Activated CD8-positive, alpha-beta memory T cell treated with anti-CD3 and anti-CD28 coated beads, Interleukin-2, amount 10 ng/mL, durations not matched to agents 7 days and 5 days (primary cell): ENCODE data around the gene CCSER1. TPM values are rescaled to one million over a fixed set of nuclear protein-coding genes. Genes with fewer than 3 reads are reported as not detected.

Experiments
- ATAC-seq: fragments of 150-1000 bp; cut with Tn5 transposase; one replicate; pipeline ENCODE4 v1.10.0; 2021; ENCODE audit warnings: moderate library complexity
- CTCF ChIA-PET: fragments of 350-600 bp; sonication (Branson Sonifier 250); formaldehyde crosslinking; loops from one replicate; lab custom pipeline; 2021; ENCODE audit warnings: antibody characterized with exemption; lab: Charles Lee
- DNase-seq: peaks from one replicate; pipeline ENCODE4 v3.0.0-alpha.2; 2020
- H3K27ac Mint-ChIP-seq: one replicate; pipeline ENCODE4 v1.8.0; 2021; ENCODE audit warnings: mild to moderate bottlenecking, mixed read lengths
- H3K27me3 Mint-ChIP-seq: one replicate; pipeline ENCODE4 v1.8.0; 2021; ENCODE audit warnings: mixed read lengths
- H3K36me3 Mint-ChIP-seq: one replicate; pipeline ENCODE4 v1.8.0; 2021; ENCODE audit warnings: mild to moderate bottlenecking, mixed read lengths
- H3K4me1 Mint-ChIP-seq: one replicate; pipeline ENCODE4 v1.8.0; 2021; ENCODE audit warnings: mixed read lengths
- H3K4me3 Mint-ChIP-seq: one replicate; pipeline ENCODE4 v1.8.0; 2021; ENCODE audit warnings: mild to moderate bottlenecking, moderate library complexity, mixed read lengths
- H3K9me3 Mint-ChIP-seq: one replicate; pipeline ENCODE4 v1.8.0; 2022; ENCODE audit warnings: low read depth, mixed read lengths
- total RNA-seq, 2 experiments: library from RNA; stranded (reverse); gene quantifications; one replicate each; pipeline ENCODE4 v1.2.3, GENCODE V29; 2021

CCSER1 gene
- total RNA-seq, 2 experiments from 2014 or later, result 0.16 TPM; not detected in 1

DNA sequence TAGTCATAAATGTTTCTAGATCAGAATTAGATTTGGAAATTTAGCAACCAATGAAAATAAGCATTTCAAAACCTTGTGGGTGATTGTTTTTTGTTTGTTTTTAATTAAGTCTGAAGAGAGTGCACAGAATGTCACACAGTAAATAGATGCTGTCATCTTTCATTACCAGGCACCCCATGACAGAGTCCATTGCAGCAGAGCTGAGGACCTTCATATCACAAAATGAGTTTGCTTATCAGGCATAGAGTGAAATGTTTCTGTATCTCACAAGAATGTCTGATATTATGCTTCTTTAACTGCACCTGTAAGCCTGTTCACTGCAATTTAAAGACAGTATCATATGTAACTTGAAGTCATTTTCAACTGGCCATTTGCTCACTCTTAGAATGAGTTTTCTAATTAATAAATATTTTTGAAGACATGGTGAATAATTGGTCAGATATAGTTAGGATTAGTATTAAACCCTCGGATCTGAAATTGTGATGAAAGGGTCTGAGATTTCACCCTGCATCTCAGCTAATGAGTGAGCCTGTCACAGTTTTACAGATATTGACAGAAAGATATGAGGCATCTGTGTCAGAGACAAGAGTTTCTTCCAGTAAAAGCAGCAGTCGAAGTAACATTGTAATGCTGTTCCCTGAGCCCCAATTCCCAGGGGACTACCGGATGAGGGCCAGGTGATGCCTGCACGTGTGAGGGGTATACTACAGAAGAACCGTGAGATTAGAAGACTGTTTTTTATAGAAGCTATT lies 416.4 kb downstream of the CCSER1 start:
- DNase-seq (no peak), ATAC-seq (no peak)
- no peaks in the 10 kb centered on the region for H3K27me3 Mint-ChIP-seq
- H3K27ac Mint-ChIP-seq, result no peak overlapping the region
- H3K4me1 Mint-ChIP-seq, result peaks cover 4% of the 10 kb centered on the region
- CTCF ChIA-PET, result no interaction called here
- no peaks in the 10 kb centered on the region for H3K36me3 Mint-ChIP-seq
- H3K4me3 Mint-ChIP-seq, result no peak overlapping the region
- H3K9me3 Mint-ChIP-seq, result no peaks in the 10 kb centered on the region

DNA sequence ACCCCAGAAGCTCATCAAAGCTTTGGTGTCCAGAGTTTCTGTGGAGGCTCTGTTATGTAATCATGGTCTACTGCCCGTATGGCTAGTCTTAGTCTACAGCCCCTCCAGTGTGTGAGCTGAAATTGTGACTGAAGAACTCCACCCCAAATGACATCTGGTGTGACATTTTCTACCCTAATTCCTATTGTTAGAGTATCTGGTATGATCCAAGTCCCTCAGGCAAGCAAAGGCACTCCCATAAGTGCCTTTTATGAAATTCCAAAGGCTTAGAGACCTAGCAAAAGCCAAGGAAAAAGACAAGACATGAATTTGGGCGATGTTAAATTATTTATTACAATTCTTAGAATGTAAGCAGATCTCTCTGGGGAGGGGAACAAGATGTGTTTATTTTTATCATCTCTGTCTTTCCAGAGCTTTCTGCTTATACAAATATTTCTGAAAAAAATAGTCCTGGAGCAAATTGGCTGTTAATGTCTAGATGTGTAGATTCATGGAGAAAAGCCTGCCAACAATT lies 417.4 kb downstream of the CCSER1 start:
- peaks cover 6% of the 10 kb centered on the region for H3K9me3 Mint-ChIP-seq
- no peak overlapping the region for H3K4me3 Mint-ChIP-seq
- no peaks in the 10 kb centered on the region for H3K36me3 Mint-ChIP-seq
- H3K27me3 Mint-ChIP-seq, result no peaks in the 10 kb centered on the region
- H3K27ac Mint-ChIP-seq, result no peak overlapping the region
- CTCF ChIA-PET, result interaction anchor here (0.5 kb wide), 1 partner anchor 22 kb away, joined by 3 read pairs; no protein-coding TSS in a partner anchor
- H3K4me1 Mint-ChIP-seq, result peaks cover 4% of the 10 kb centered on the region
- no peak for ATAC-seq
- no peak for DNase-seq

DNA sequence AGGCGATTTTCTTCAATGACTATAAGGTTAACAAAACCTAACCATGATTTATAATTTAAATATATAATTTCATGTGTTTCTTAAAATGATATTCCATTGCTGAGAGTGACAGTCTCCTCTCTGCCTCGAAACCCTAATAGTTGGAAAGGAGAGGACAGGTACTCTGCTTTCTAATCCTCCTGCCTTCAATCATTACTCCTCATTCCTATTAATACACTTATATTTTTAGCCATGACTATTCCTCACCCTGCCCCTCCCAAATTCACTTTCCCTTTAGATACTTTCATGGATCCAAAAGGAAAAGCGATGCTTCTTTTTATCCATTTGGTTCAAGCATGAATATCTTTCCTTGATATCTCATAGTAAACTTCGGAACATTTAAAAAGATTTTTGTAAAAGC lies 418.2 kb downstream of the CCSER1 start:
- no peaks in the 10 kb centered on the region for H3K27me3 Mint-ChIP-seq
- no peak overlapping the region for H3K27ac Mint-ChIP-seq
- peaks cover 4% of the 10 kb centered on the region for H3K4me1 Mint-ChIP-seq
- DNase-seq (no peak), ATAC-seq (no peak)
- H3K36me3 Mint-ChIP-seq, result no peaks in the 10 kb centered on the region
- H3K4me3 Mint-ChIP-seq, result no peak overlapping the region
- CTCF ChIA-PET, result interaction anchor here (0.6 kb wide), 1 partner anchor 9 kb away, joined by 3 read pairs; no protein-coding TSS in a partner anchor
- peaks cover 6% of the 10 kb centered on the region for H3K9me3 Mint-ChIP-seq

DNA sequence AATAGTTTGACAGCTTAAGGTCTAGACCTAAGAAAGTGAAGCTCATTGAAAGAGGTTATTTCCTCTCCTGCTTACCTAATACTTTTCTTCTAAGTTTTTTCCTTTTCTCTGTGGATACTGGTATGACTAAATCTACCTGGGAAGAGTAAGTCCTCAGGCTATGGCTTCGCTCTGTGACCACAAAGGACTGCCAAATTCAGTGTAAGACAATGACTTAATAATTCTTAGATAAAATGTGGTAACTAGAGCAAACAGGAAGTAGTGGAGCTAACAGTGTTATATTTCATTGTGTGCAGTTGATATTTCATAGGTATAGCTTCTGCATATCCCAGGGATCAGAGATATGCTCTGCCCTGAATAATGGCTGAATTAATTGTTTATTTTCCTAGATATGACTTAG lies 418.9 kb downstream of the CCSER1 start:
- DNase-seq, result no peak
- Mint-ChIP-seq H3K27ac (no peak overlapping the region), H3K27me3 (no peaks in the 10 kb centered on the region), H3K4me3 (no peak overlapping the region), H3K4me1 (peaks cover 4% of the 10 kb centered on the region), H3K36me3 (no peaks in the 10 kb centered on the region), H3K9me3 (peaks cover 6% of the 10 kb centered on the region)
- CTCF ChIA-PET, result no interaction called here
- no peak for ATAC-seq

DNA sequence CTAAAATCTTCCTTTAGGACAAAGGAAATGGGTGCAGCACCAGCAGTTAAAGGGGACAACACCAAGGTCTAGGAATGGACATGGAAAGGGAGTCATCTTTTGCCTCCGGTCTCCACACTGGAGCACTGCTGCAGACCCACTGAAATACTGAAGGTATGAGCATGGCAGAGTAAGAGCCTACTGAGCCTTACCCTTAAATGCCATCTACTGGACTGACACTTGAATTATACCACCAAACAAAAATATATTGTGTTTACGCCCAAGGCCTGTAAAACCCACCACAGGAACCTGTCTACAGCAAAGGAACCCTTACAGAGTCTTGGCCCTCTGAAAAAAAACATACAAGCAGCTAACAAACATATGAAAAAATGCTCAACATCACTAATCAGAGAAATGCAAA lies 443.4 kb downstream of the CCSER1 start:
- Mint-ChIP-seq H3K36me3 (no peaks in the 10 kb centered on the region), H3K4me3 (no peak overlapping the region), H3K27ac (no peak overlapping the region), H3K9me3 (peaks cover 10% of the 10 kb centered on the region), H3K4me1 (no peaks in the 10 kb centered on the region), H3K27me3 (no peaks in the 10 kb centered on the region)
- DNase-seq (no peak), ATAC-seq (no peak)
- CTCF ChIA-PET, result no interaction called here

DNA sequence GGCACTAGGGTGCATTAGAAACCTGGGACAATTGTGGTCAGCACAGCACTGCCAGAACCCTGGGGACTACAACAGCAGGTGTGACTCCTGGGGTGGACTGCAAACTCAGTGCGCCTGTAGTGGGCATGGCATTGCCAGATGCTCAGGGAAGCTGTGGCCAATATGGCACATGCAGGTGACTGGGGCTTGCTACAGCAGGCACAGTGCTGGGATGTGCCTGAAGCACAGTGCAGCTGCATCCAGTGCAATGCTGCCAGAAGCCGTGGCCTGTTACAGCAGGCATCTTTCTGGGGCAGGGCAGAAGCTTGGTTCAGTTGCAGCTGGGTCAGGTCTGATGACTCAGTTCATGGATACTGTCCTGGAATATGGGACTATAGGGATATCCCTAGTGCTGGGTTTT lies 445.8 kb downstream of the CCSER1 start:
- Mint-ChIP-seq H3K27ac (no peak overlapping the region), H3K36me3 (no peaks in the 10 kb centered on the region), H3K27me3 (no peaks in the 10 kb centered on the region), H3K4me3 (no peak overlapping the region), H3K9me3 (peaks cover 7% of the 10 kb centered on the region), H3K4me1 (no peaks in the 10 kb centered on the region)
- CTCF ChIA-PET, result no interaction called here
- no peak for ATAC-seq
- DNase-seq, result no peak

DNA sequence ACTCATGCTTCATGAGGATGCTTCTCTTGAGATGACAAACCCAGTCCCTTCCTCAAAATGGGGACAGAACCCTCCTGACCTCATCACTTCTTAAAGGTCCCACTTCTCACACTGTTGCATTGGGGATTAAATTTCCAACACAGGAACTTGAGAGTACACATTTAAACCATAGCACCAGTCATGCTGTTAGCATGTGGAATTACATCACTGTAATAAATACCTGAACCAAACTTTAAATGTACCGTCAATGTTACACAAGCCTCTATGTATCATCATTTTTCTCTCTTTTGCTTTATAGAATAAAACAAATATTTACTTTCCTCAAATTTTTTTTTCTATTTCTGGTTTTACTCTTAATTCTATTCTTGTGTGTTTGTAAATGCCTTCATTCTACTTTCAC lies 448.2 kb downstream of the CCSER1 start:
- Mint-ChIP-seq H3K4me1 (no peaks in the 10 kb centered on the region), H3K9me3 (peaks cover 5% of the 10 kb centered on the region), H3K27me3 (no peaks in the 10 kb centered on the region), H3K36me3 (no peaks in the 10 kb centered on the region), H3K4me3 (no peak overlapping the region), H3K27ac (no peak overlapping the region)
- CTCF ChIA-PET, result no interaction called here
- no peak for ATAC-seq
- DNase-seq, result no peak

DNA sequence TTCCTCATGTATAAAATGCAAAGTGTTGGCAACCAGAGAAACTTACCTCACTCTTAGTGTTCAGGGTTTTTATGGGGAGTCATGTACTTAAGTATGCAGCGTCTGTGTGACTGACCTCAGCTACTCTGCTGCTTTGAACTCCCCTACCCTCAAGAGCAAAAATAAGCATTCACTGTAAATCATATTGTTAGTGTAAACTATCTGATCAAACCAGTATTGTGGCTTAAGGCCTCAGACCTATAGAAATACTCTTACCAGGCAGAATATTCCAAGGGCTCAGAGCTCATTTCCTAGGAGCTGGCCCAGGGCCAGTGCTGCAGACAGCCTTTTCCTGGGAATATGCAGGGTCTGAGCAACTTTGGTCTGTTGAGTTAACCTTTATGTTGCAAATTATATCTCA lies 453.1 kb downstream of the CCSER1 start:
- Mint-ChIP-seq H3K4me1 (no peaks in the 10 kb centered on the region), H3K27me3 (no peaks in the 10 kb centered on the region), H3K27ac (no peak overlapping the region), H3K9me3 (no peaks in the 10 kb centered on the region), H3K4me3 (no peak overlapping the region), H3K36me3 (no peaks in the 10 kb centered on the region)
- ATAC-seq (no peak), DNase-seq (no peak)
- CTCF ChIA-PET, result no interaction called here

DNA sequence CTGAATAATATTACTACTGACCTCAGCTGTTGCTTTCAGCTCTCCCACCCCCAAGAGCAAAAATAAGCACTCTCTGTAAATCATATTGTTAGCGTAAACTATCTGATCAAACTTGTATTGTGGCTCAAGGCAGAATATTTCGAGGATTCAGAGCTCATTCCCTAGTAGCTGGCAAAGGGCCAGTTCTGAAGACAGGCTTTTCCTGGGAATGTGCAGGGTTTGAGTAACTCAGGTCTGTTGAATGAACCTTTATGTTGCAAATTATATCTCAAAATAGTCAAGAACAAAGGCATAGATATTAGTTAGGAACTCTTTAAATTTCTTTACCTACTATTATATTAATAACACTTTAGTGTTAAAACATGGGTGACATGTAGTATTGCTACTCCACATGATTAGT lies 454.9 kb downstream of the CCSER1 start:
- Mint-ChIP-seq H3K27ac (no peak overlapping the region), H3K4me1 (no peaks in the 10 kb centered on the region), H3K4me3 (no peak overlapping the region), H3K27me3 (no peaks in the 10 kb centered on the region), H3K36me3 (no peaks in the 10 kb centered on the region), H3K9me3 (no peaks in the 10 kb centered on the region)
- CTCF ChIA-PET, result no interaction called here
- DNase-seq (no peak), ATAC-seq (no peak)

DNA sequence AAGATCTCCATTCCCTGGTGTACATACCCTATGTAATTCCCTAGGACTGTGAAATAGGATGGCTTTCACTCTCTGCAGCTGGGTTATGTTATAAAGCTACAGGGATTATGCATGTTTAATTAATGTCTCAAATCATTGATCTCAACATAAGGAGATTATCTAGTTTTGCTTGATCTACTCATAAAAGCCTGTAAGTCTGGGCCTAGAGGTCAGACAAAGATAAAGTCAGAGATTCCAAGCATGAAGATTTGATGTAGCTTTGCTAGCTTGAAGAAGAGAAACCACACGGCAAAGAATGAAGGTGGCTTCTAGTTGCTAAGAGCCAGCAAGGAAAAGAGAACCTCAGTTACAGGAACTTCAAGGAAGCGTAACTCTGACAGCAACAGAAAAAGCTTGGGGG lies 456.9 kb downstream of the CCSER1 start:
- DNase-seq (no peak), ATAC-seq (no peak)
- Mint-ChIP-seq H3K4me1 (no peaks in the 10 kb centered on the region), H3K4me3 (no peak overlapping the region), H3K36me3 (no peaks in the 10 kb centered on the region), H3K27ac (no peak overlapping the region), H3K9me3 (no peaks in the 10 kb centered on the region), H3K27me3 (no peaks in the 10 kb centered on the region)
- CTCF ChIA-PET, result no interaction called here

DNA sequence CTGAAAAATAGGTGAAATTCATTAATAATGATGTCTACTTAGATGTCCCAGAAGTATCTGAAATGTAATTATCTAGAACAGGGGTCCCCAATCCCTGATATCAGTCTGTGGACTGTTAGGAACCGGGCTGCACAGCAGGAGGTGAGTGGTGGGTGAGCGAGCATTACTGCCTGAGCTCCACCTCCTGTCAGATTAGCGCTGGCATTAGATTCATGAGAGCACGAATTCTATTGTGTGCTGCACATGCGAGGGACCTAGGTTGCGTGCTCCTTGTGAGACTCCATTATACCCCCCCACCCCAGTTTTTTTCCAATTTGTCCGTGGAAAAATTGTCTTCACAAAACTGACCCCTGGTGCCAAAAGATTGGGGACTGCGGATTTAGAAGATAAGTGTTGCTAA lies 458.8 kb downstream of the CCSER1 start:
- H3K4me3 Mint-ChIP-seq, result no peak overlapping the region
- ATAC-seq (no peak), DNase-seq (no peak)
- no peaks in the 10 kb centered on the region for H3K36me3 Mint-ChIP-seq
- H3K27me3 Mint-ChIP-seq, result no peaks in the 10 kb centered on the region
- H3K9me3 Mint-ChIP-seq, result no peaks in the 10 kb centered on the region
- H3K4me1 Mint-ChIP-seq, result no peaks in the 10 kb centered on the region
- CTCF ChIA-PET, result no interaction called here
- no peak overlapping the region for H3K27ac Mint-ChIP-seq

DNA sequence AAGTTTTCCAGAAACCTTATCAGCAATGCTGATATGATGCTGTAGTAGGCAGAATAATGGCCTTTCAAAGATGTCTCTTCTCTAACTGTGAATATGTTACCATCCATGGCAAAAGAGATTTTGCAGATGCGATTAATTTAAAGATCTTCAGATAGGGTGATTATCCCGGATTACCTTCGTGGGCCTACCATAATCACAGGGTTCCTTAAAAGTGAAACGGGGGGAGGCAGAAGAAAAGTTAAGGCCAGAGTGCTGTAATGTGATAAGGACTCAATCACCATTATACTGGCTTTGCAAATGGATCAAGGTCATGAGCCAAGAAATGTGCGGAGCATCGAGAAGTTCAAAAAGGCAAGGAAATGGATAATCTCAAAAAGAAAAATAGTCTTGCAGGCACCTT lies 459.6 kb downstream of the CCSER1 start:
- H3K9me3 Mint-ChIP-seq, result no peaks in the 10 kb centered on the region
- H3K27me3 Mint-ChIP-seq, result no peaks in the 10 kb centered on the region
- CTCF ChIA-PET, result no interaction called here
- no peaks in the 10 kb centered on the region for H3K36me3 Mint-ChIP-seq
- DNase-seq, result no peak
- ATAC-seq, result no peak
- no peak overlapping the region for H3K27ac Mint-ChIP-seq
- no peak overlapping the region for H3K4me3 Mint-ChIP-seq
- H3K4me1 Mint-ChIP-seq, result no peaks in the 10 kb centered on the region

DNA sequence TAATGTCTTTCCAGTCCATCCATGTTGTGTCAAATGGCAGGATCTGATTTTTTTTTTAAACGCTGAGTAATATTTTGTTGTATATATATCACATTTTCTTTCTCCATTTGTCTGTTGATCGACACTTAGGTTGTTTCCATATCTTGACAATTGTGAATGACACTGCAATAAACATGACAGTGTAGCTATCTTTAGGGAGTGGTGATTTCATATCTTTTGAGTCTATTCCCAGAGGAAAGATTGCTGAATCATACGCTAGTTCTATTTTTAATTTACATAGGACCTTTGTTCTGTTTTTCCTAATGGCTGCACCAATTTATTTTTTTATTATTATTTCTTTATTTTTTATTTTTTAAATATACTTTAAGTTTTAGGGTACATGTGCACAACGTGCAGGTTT lies 470.7 kb downstream of the CCSER1 start:
- DNase-seq (no peak), ATAC-seq (no peak)
- H3K27ac Mint-ChIP-seq, result no peak overlapping the region
- peaks cover 2% of the 10 kb centered on the region for H3K9me3 Mint-ChIP-seq
- H3K36me3 Mint-ChIP-seq, result no peaks in the 10 kb centered on the region
- CTCF ChIA-PET, result no interaction called here
- H3K27me3 Mint-ChIP-seq, result no peaks in the 10 kb centered on the region
- no peak overlapping the region for H3K4me3 Mint-ChIP-seq
- H3K4me1 Mint-ChIP-seq, result no peaks in the 10 kb centered on the region

DNA sequence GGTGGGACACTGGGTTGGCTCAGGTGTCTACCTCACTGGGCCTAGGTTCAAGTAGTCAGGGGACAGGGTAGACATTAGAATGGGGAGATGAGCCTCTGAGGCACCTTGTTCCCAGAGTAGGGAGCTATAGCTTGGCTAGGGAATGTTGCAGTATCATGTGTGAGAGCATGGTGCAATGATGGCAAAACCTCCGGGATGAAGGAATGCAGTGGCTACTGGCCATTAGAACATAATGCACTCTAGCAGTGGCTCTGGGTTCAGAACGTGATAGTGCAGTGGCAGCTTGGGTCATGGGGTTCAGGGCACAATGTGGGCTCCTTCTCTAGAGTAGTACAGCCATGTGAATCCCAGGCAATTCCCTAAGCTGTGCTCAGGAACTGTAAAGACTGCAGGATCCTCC lies 471.5 kb downstream of the CCSER1 start:
- Mint-ChIP-seq H3K4me3 (no peak overlapping the region), H3K36me3 (no peaks in the 10 kb centered on the region), H3K27ac (no peak overlapping the region), H3K4me1 (no peaks in the 10 kb centered on the region), H3K9me3 (peaks cover 2% of the 10 kb centered on the region), H3K27me3 (no peaks in the 10 kb centered on the region)
- CTCF ChIA-PET, result no interaction called here
- DNase-seq, result no peak
- no peak for ATAC-seq
